ENCODE data around the gene ID4.

ID4 gene

DNA sequence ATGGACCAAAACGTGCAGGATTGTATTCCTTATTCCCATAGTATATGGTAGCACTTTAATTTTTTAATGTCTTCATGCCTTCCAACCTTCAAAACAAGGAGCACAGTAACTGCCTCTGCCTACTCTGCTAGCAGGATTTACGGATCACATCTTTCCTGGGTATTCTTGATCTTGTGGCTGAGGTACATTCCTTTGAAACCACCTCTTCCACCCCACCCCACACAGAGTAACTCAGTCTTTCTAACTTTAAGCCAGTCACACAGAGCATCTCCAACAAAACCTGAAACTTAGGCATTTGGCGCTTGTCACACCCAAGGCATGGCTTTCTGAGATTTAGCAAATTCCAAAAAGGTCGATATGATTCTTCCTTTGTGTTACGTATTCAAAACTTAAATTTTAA is 2.3 kb upstream of the ID4 start:
- peaks cover 29% of the 10 kb centered on the region for H3K27me3 ChIP-seq (ENCODE audit: control insufficient read depth, insufficient read depth, low read length)

DNA sequence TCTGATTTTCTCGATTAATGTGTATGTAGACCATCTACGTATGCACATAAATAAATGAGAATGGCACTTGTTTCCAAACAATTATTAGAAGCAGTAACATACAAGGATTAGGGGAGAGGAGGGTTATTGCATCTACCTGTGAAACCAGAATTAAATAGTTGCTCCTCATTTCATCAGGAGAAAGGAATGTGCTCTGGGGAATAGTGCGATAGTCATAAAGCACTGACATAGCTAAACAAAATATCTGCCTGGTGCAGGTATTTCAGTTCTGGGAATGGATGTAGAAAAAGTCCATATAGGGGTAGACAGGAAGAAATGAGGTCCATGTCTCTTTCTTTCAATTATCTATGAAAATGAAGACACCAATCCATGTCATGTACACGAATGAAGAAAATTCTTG is 1.6 kb upstream of the ID4 start:
- Histone ChIP-seq H3K9me3 (ENCODE audit: control insufficient read depth, insufficient read depth, low read length) (no peaks in the 10 kb centered on the region), H3K4me3 (ENCODE audit: low read depth, low read length) (no peak overlapping the region), H3K4me1 (ENCODE audit: control insufficient read depth, insufficient read depth, low read length) (peaks cover 21% of the 10 kb centered on the region), H3K27me3 (ENCODE audit: control insufficient read depth, insufficient read depth, low read length) (peaks cover 30% of the 10 kb centered on the region), H3K9ac (ENCODE audit: low read depth, low read length) (no peak overlapping the region), H3K36me3 (ENCODE audit: control insufficient read depth, insufficient read depth, low read length) (peaks cover 13% of the 10 kb centered on the region; the same call in 1 of the 2 replicates), H3K27ac (ENCODE audit: low read depth, low read length) (no peak overlapping the region)

More for the DNA sequence above, 2.3 kb upstream of the ID4 start:
- H3K36me3 ChIP-seq (ENCODE audit: control insufficient read depth, insufficient read depth, low read length): 0 out of 2 replicates have a peak, but pooled peaks cover 5% of the 10 kb centered on the region
- no peak overlapping the region for H3K9ac ChIP-seq (ENCODE audit: low read depth, low read length)
- peaks cover 14% of the 10 kb centered on the region for H3K4me1 ChIP-seq (ENCODE audit: control insufficient read depth, insufficient read depth, low read length)
- no peak overlapping the region for H3K27ac ChIP-seq (ENCODE audit: low read depth, low read length)
- H3K4me3 ChIP-seq (ENCODE audit: low read depth, low read length): no peak overlapping the region
- no peaks in the 10 kb centered on the region for H3K9me3 ChIP-seq (ENCODE audit: control insufficient read depth, insufficient read depth, low read length)

DNA sequence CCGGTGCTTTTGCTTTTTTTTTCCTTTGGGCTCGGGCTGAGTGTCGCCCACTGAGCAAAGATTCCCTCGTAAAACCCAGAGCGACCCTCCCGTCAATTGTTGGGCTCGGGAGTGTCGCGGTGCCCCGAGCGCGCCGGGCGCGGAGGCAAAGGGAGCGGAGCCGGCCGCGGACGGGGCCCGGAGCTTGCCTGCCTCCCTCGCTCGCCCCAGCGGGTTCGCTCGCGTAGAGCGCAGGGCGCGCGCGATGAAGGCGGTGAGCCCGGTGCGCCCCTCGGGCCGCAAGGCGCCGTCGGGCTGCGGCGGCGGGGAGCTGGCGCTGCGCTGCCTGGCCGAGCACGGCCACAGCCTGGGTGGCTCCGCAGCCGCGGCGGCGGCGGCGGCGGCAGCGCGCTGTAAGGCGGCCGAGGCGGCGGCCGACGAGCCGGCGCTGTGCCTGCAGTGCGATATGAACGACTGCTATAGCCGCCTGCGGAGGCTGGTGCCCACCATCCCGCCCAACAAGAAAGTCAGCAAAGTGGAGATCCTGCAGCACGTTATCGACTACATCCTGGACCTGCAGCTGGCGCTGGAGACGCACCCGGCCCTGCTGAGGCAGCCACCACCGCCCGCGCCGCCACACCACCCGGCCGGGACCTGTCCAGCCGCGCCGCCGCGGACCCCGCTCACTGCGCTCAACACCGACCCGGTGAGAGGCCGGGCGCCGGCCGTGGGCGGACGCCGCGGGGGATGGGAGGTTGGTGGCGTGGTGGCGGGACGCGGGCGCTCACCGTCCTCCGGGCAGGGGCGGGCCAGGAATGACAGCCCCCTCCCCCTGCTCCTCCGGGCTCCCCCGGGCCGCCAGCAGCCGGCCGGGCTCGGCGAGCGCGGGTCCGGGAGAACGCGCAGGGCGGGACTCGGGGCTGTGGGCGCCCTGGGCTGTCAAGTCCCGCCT is 606 bp downstream of the ID4 start:
- Histone ChIP-seq H3K4me3 (ENCODE audit: low read depth, low read length) (peak overlapping the region; percentile 75), H3K9ac (ENCODE audit: low read depth, low read length) (peak overlapping the region; percentile 74), H3K27me3 (ENCODE audit: control insufficient read depth, insufficient read depth, low read length) (peaks cover 30% of the 10 kb centered on the region), H3K36me3 (ENCODE audit: control insufficient read depth, insufficient read depth, low read length) (peaks cover 13% of the 10 kb centered on the region; the same call in 1 of the 2 replicates), H3K9me3 (ENCODE audit: control insufficient read depth, insufficient read depth, low read length) (no peaks in the 10 kb centered on the region), H3K4me1 (ENCODE audit: control insufficient read depth, insufficient read depth, low read length) (peaks cover 41% of the 10 kb centered on the region), H3K27ac (ENCODE audit: low read depth, low read length) (peak overlapping the region; percentile 84)

DNA sequence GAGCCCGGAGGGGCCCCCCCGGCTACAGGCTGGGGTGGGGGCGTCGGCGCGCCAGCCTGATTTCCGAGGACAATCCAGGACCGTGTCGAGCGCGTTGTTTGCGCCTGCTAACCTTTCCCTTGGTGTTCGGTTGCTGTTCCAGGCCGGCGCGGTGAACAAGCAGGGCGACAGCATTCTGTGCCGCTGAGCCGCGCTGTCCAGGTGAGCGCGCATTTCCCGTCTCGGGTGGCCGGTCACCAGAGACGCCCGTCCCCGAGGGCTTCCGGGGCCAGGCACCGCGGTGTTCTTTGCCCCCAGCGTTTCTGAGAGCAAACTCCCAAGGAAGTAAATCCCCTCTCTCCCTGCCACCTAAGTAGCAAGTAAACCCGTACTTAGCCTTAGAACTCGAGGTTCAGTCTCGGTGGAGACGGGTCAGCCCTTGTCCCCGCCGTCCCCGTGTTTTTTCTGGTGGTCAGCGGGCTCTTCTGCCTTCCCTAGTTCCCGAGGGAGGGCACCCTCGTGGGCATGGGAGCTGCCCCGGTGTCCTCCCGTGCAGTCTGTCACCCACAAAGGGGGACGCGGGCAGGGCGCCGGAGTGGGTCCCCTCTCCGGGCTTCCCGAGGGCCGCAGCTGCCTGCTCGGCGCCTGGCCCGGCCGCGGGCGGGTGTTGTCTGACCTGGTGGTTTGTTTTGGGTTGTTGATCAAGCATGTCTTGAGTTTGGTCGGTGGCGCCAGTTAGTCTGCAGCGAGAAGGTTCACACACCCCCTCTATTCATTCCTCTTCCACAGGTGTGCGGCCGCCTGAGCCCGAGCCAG is 1.5 kb downstream of the ID4 start:
- peaks cover 30% of the 10 kb centered on the region for H3K27me3 ChIP-seq (ENCODE audit: control insufficient read depth, insufficient read depth, low read length)
- peak overlapping the region; percentile 75 for H3K4me3 ChIP-seq (ENCODE audit: low read depth, low read length)
- peaks cover 13% of the 10 kb centered on the region; the same call in 1 of the 2 replicates for H3K36me3 ChIP-seq (ENCODE audit: control insufficient read depth, insufficient read depth, low read length)
- peak overlapping the region; percentile 60; the same call in 1 of the 2 replicates for H3K9ac ChIP-seq (ENCODE audit: low read depth, low read length)
- H3K9me3 ChIP-seq (ENCODE audit: control insufficient read depth, insufficient read depth, low read length): no peaks in the 10 kb centered on the region
- H3K27ac ChIP-seq (ENCODE audit: low read depth, low read length): peak overlapping the region; percentile 84
- peaks cover 41% of the 10 kb centered on the region for H3K4me1 ChIP-seq (ENCODE audit: control insufficient read depth, insufficient read depth, low read length)

DNA sequence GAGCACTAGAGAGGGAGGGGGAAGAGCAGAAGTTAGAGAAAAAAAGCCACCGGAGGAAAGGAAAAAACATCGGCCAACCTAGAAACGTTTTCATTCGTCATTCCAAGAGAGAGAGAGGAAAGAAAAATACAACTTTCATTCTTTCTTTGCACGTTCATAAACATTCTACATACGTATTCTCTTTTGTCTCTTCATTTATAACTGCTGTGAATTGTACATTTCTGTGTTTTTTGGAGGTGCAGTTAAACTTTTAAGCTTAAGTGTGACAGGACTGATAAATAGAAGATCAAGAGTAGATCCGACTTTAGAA is 2.0 kb downstream of the ID4 start:
- peaks cover 27% of the 10 kb centered on the region for H3K27me3 ChIP-seq (ENCODE audit: control insufficient read depth, insufficient read depth, low read length)
- peaks cover 46% of the 10 kb centered on the region for H3K4me1 ChIP-seq (ENCODE audit: control insufficient read depth, insufficient read depth, low read length)
- no peaks in the 10 kb centered on the region for H3K9me3 ChIP-seq (ENCODE audit: control insufficient read depth, insufficient read depth, low read length)
- H3K36me3 ChIP-seq (ENCODE audit: control insufficient read depth, insufficient read depth, low read length): peaks cover 13% of the 10 kb centered on the region; the same call in 1 of the 2 replicates
- H3K9ac ChIP-seq (ENCODE audit: low read depth, low read length): peak overlapping the region; percentile 45; the same call in 1 of the 2 replicates
- peak overlapping the region; percentile 75 for H3K4me3 ChIP-seq (ENCODE audit: low read depth, low read length)
- H3K27ac ChIP-seq (ENCODE audit: low read depth, low read length): peak overlapping the region; percentile 84

DNA sequence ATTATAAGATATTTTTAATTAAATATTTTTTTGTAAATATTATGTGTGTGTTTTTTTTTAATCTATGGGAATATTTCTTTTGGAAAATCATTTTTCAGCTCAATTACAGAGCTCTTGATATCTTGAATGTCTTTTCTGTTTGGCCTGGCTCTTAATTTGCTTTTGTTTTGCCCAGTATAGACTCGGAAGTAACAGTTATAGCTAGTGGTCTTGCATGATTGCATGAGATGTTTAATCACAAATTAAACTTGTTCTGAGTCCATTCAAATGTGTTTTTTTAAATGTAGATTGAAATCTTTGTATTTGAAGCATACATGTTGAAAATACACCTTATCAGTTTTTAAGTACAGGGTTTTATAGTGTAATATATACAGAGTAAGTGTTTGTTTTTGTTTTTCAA is 2.6 kb downstream of the ID4 start:
- H3K9ac ChIP-seq (ENCODE audit: low read depth, low read length): no peak overlapping the region
- no peak overlapping the region for H3K27ac ChIP-seq (ENCODE audit: low read depth, low read length)
- peaks cover 49% of the 10 kb centered on the region for H3K4me1 ChIP-seq (ENCODE audit: control insufficient read depth, insufficient read depth, low read length)
- H3K27me3 ChIP-seq (ENCODE audit: control insufficient read depth, insufficient read depth, low read length): peaks cover 27% of the 10 kb centered on the region
- no peaks in the 10 kb centered on the region for H3K9me3 ChIP-seq (ENCODE audit: control insufficient read depth, insufficient read depth, low read length)
- H3K4me3 ChIP-seq (ENCODE audit: low read depth, low read length): peak overlapping the region; percentile 75
- H3K36me3 ChIP-seq (ENCODE audit: control insufficient read depth, insufficient read depth, low read length): peaks cover 13% of the 10 kb centered on the region; the same call in 1 of the 2 replicates

DNA sequence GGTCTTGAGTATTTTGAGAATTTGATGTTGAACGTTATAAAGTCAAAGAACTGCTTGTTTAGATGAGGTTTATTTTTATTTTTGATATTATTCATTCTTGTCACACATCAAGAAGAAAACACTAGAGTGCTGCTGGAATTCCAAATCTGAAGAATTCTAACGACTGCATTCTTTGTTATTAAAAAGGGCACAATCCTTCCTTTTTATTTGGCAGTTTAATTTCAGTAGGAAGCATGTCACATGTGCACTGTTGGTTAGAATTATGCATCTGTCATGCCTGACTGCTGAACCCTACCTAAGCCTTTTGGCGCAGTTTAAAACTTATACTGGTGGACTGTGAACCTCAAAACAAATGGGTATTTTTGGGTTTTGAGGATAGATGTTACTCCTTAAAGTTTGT is 4.0 kb downstream of the ID4 start:
- Histone ChIP-seq H3K4me3 (ENCODE audit: low read depth, low read length) (no peak overlapping the region), H3K36me3 (ENCODE audit: control insufficient read depth, insufficient read depth, low read length) (peaks cover 13% of the 10 kb centered on the region; the same call in 1 of the 2 replicates), H3K4me1 (ENCODE audit: control insufficient read depth, insufficient read depth, low read length) (peaks cover 37% of the 10 kb centered on the region), H3K9me3 (ENCODE audit: control insufficient read depth, insufficient read depth, low read length) (no peaks in the 10 kb centered on the region), H3K27me3 (ENCODE audit: control insufficient read depth, insufficient read depth, low read length) (peaks cover 18% of the 10 kb centered on the region), H3K27ac (ENCODE audit: low read depth, low read length) (no peak overlapping the region), H3K9ac (ENCODE audit: low read depth, low read length) (no peak overlapping the region)

DNA sequence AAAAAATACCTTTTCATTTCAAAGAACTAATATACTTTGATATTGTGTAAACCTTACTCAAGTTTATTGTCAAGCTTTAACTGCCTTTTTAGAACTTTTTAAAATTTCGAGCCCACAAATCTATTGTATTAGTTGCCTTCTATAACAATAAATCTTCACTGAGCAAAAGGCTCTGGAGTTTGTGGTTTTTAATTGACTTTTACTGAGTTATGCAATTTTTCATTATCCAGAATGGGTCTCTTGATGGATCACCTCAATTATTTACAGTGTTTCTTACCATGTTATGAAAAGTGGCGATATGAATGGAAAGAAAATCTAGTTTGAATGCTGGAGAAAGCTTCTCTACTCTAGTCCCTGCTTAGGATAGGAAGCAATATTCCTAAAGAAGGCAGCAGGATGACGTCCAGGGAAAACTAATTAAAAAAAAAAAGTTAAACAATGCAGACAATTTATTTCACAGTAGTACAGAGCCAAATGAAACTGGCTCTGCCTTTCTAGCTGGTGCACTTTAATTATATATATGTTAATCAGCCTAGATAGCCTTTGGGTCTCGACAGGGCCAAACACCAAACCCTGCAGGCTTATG is 5.0 kb downstream of the ID4 start:
- Histone ChIP-seq H3K36me3 (ENCODE audit: control insufficient read depth, insufficient read depth, low read length) (peaks cover 13% of the 10 kb centered on the region; the same call in 1 of the 2 replicates), H3K27ac (ENCODE audit: low read depth, low read length) (no peak overlapping the region), H3K4me3 (ENCODE audit: low read depth, low read length) (no peak overlapping the region), H3K27me3 (ENCODE audit: control insufficient read depth, insufficient read depth, low read length) (peaks cover 17% of the 10 kb centered on the region), H3K4me1 (ENCODE audit: control insufficient read depth, insufficient read depth, low read length) (peaks cover 37% of the 10 kb centered on the region), H3K9me3 (ENCODE audit: control insufficient read depth, insufficient read depth, low read length) (no peaks in the 10 kb centered on the region), H3K9ac (ENCODE audit: low read depth, low read length) (no peak overlapping the region)

DNA sequence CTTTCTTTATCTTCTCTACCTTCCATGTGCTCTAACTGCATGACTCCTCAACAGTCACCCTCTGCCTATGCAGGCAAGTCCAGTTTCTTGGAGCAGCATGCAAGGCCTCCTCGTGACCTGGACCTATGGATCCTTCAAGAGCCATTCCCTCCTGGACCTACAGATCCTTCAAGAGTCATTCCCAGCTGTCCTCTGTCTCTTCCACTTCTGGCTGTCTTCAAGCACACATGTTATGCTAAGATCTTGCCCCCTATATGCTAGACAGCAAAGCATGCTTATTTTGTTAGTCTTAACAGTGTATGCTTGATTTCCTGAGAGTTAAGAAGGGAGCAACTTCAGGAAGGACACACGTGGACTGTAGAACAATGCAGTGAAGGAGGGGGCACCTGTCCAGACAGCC is 7.5 kb downstream of the ID4 start:
- Histone ChIP-seq H3K36me3 (ENCODE audit: control insufficient read depth, insufficient read depth, low read length) (peaks cover 8% of the 10 kb centered on the region; the same call in 1 of the 2 replicates), H3K9ac (ENCODE audit: low read depth, low read length) (no peak overlapping the region), H3K4me3 (ENCODE audit: low read depth, low read length) (no peak overlapping the region), H3K27me3 (ENCODE audit: control insufficient read depth, insufficient read depth, low read length) (peaks cover 3% of the 10 kb centered on the region; the same call in 1 of the 2 replicates), H3K4me1 (ENCODE audit: control insufficient read depth, insufficient read depth, low read length) (peaks cover 37% of the 10 kb centered on the region), H3K27ac (ENCODE audit: low read depth, low read length) (no peak overlapping the region), H3K9me3 (ENCODE audit: control insufficient read depth, insufficient read depth, low read length) (no peaks in the 10 kb centered on the region)

DNA sequence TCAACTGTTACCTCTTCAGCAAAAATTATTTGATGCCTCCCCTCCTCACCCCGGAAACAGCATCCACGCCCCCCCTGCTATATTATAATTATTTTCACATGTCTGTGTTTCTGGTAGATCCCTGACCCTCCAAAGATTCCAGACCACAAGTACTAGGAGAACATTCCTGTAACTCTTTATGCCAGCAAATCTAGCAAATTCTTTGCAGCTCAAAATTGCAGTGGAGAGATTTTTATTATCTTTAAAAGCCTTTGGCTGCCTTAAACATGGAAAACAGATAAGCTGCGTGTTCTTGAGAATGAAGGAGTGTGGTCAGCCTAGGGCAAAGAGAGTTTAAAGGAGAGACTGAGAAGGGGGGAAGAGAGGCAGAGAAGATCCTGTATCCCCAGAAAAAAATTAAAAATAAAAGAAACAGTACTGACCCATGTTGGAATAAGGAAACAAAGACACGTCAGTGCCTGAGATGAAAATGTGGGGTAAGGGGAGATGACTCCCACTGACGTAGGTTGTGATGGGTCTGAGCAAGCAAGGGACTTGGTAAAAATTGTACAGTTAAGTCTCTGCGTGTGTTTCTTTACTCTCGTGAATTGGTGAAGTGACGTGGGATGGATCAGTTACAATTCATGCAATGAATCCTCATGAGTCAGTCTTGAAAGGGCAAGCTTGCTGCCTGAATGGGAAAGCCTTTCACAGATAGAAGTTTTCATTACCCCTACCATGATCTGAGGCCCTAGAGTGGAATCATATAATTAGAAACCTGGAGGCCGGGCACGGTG is 8.3 kb downstream of the ID4 start:
- Histone ChIP-seq H3K36me3 (ENCODE audit: control insufficient read depth, insufficient read depth, low read length) (peaks cover 1% of the 10 kb centered on the region; the same call in 1 of the 2 replicates), H3K9me3 (ENCODE audit: control insufficient read depth, insufficient read depth, low read length) (no peaks in the 10 kb centered on the region), H3K27ac (ENCODE audit: low read depth, low read length) (no peak overlapping the region), H3K9ac (ENCODE audit: low read depth, low read length) (no peak overlapping the region), H3K4me3 (ENCODE audit: low read depth, low read length) (no peak overlapping the region), H3K27me3 (ENCODE audit: control insufficient read depth, insufficient read depth, low read length) (no peaks in the 10 kb centered on the region), H3K4me1 (ENCODE audit: control insufficient read depth, insufficient read depth, low read length) (peaks cover 29% of the 10 kb centered on the region)

Measured in HUES48 (cell line).